Measurements from ENCODE around the gene DPP9. TPM values are rescaled to one million over a fixed set of nuclear protein-coding genes. Genes with fewer than 3 reads are reported as not detected.

Gene DPP9
- total and polyA plus RNA-seq, 2 of the 8 experiments (the other 6 are each of a cell fraction or from before 2014, with no cell fraction given), result 11.6 to 40.7 TPM

DNA sequence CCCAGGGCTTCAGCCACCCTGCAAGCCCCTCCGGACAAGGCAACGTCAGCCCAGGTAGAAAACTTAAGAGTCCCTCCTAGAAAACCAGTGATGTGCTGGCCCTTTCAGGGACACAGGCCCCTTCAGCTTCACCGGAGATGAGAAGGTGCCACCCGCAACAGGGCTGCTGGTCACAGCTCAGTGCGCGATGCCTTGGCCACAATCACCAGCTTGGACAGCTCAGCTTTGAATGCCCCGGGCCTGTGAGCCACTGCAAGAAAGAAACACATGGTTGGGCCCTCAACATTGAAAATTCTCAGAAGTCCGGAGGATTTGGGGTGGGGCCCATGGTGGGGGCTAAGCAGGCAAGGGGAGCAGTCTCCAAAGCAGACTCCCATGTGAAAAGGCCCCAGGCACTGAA lies 65.8 kb downstream of the DPP9 start:
- Histone ChIP-seq H3K23ac (ENCODE audit: insufficient read length) (no peak overlapping the region), H3K79me2 (ENCODE audit: control insufficient read depth in 1 of 2, insufficient read depth in 2 of 2, low read length in 2 of 2) (no peaks in the 10 kb centered on the region), H4K91ac (replicated peaks; ENCODE audit: insufficient read length, low read length) (no peak overlapping the region), H3K36me3 (ENCODE audit: control insufficient read depth in 2 of 4, insufficient read depth in 4 of 4, low read length in 3 of 4) (peaks cover 2 to 10% (median 8%) of the 10 kb centered on the region in 4 experiments; a peak in 6 of 8 replicates), H3K9me3 (ENCODE audit: insufficient read depth in 2 of 2, low read depth in 1 of 2, low read length in 1 of 2) (no peaks in the 10 kb centered on the region), H3K27ac (ENCODE audit: low read depth, low read length) (no peak overlapping the region), H2BK15ac (ENCODE audit: low read length) (no peak overlapping the region), H3K56ac (replicated peaks; ENCODE audit: insufficient read length, low read depth, low read length) (no peak overlapping the region), H3K9ac (replicated peaks in 1 of 4; ENCODE audit: extremely low read depth in 1 of 4, low read depth in 3 of 4, low read length in 3 of 4) (no peak overlapping the region), H3K79me1 (ENCODE audit: low read depth, low read length) (no peaks in the 10 kb centered on the region), H4K20me1 (replicated peaks in 1 of 2; ENCODE audit: control insufficient read depth in 1 of 2, insufficient read depth in 2 of 2, low read length in 2 of 2) (peaks cover 0 to 6% of the 10 kb centered on the region in 2 experiments), H2BK20ac (ENCODE audit: low read length) (no peak overlapping the region), H2BK120ac (replicated peaks; ENCODE audit: low read depth, low read length) (no peak overlapping the region), H2AK5ac (ENCODE audit: low read depth, low read length) (no peak overlapping the region), H3K4me1 (replicated peaks in 1 of 4; ENCODE audit: control insufficient read depth in 3 of 4, insufficient read depth in 4 of 4, low read length in 3 of 4) (no peaks in the 10 kb centered on the region), H3K4me2 (ENCODE audit: insufficient read depth in 1 of 2, low read depth in 2 of 2, low read length in 2 of 2) (no peak overlapping the region), H3K23me2 (ENCODE audit: low read depth, low read length) (peaks cover 1% of the 10 kb centered on the region; the same call in 1 of the 2 replicates), H3K4me3 (ENCODE audit: extremely low read depth in 1 of 4, insufficient read depth in 2 of 4, low read depth in 3 of 4, low read length in 4 of 4) (no peak overlapping the region), H2BK5ac (ENCODE audit: low read depth, low read length) (no peak overlapping the region), H2AFZ (ENCODE audit: low read length) (no peak overlapping the region), H3K4ac (replicated peaks; ENCODE audit: insufficient read length, low read depth, low read length) (no peak overlapping the region), H3K27me3 (replicated peaks in 1 of 4; ENCODE audit: control insufficient read depth in 3 of 4, extremely low read depth in 1 of 4, insufficient read depth in 3 of 4, low read length in 3 of 4) (no peaks in the 10 kb centered on the region), H4K8ac (ENCODE audit: extremely low read depth, insufficient read depth, low read length) (no peak overlapping the region), H3K14ac (ENCODE audit: insufficient read length) (no peak overlapping the region), H4K5ac (ENCODE audit: insufficient read length, low read depth, low read length) (no peak overlapping the region), H2BK12ac (ENCODE audit: low read depth, low read length) (no peak overlapping the region), H3K18ac (ENCODE audit: extremely low read depth, low read length) (no peak overlapping the region)
- ChIA-PET POLR2A (ENCODE audit: partially characterized antibody) (interaction anchor here (1.3 kb wide), 1 partner anchor 17 kb away, joined by 4 read pairs; no protein-coding TSS in a partner anchor), CTCF (ENCODE audit: partially characterized antibody) (interaction anchor here (0.6 to 1.6 kb wide), 3 partner anchors 21 to 135 kb away, joined by 3 to 4 read pairs (median 3); no protein-coding TSS in a partner anchor)
- 96% methylated on average over 8 of the region's 8 CpGs; no CpG with 5 or more reads in 1 of the 2 experiments for WGBS, 2 experiments (ENCODE audit: extremely low coverage in 1 of 2, insufficient coverage in 1 of 2, insufficient read length in 1 of 2, insufficient replicate concordance in 2 of 2, low coverage in 1 of 2, low lambda C conversion rate in 2 of 2, missing lambda C conversion rate in 1 of 2)
- TF ChIP-seq, protein P1, sequence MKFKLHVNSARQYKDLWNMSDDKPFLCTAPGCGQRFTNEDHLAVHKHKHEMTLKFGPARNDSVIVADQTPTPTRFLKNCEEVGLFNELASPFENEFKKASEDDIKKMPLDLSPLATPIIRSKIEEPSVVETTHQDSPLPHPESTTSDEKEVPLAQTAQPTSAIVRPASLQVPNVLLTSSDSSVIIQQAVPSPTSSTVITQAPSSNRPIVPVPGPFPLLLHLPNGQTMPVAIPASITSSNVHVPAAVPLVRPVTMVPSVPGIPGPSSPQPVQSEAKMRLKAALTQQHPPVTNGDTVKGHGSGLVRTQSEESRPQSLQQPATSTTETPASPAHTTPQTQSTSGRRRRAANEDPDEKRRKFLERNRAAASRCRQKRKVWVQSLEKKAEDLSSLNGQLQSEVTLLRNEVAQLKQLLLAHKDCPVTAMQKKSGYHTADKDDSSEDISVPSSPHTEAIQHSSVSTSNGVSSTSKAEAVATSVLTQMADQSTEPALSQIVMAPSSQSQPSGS (IDR thresholded peaks at IDR 0.05; ENCODE audit: low read length), result no peak
- TF ChIP-seq CHD2 (IDR thresholded peaks at IDR 0.05; ENCODE audit: low read length) (no peak), KDM1A (IDR thresholded peaks at IDR 0.05; ENCODE audit: borderline replicate concordance, low read length) (no peak), MAFK (IDR thresholded peaks at IDR 0.05; ENCODE audit: low read depth, low read length) (no peak), CREB1 (IDR thresholded peaks at IDR 0.05) (no peak), SP4 (IDR thresholded peaks at IDR 0.05; ENCODE audit: low read length) (no peak), HDAC2 (IDR thresholded peaks at IDR 0.05; ENCODE audit: borderline replicate concordance in 1 of 2, low read depth in 2 of 2, low read length in 2 of 2) (no peak), YY1 (IDR thresholded peaks at IDR 0.05; ENCODE audit: low read depth, low read length) (no peak)
- TF ChIP-seq, protein P2, sequence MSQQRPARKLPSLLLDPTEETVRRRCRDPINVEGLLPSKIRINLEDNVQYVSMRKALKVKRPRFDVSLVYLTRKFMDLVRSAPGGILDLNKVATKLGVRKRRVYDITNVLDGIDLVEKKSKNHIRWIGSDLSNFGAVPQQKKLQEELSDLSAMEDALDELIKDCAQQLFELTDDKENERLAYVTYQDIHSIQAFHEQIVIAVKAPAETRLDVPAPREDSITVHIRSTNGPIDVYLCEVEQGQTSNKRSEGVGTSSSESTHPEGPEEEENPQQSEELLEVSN (IDR thresholded peaks at IDR 0.05), result no peak
- FAIRE-seq (no peak), DNase-seq (ENCODE audit: low read depth in 1 of 2, low spot score in 2 of 2) (no peak)
